ENCODE data around the gene PAEP. TPM values are rescaled to one million over a fixed set of nuclear protein-coding genes. Genes with fewer than 3 reads are reported as not detected.
"Not testable (repeated sequence)": the region's sequence is repeated elsewhere in the genome, so short reads cannot be mapped to it uniquely, and the experiment has no call there.

The PAEP gene
- total and polyA plus RNA-seq, 8 donors: not detected

- no peak for TF ChIP-seq POLR2A (IDR thresholded peaks at IDR 0.05)
- no peak for TF ChIP-seq POLR2AphosphoS5 (IDR thresholded peaks at IDR 0.05)
- no peak for TF ChIP-seq EP300 (IDR thresholded peaks at IDR 0.05)
- no peak for TF ChIP-seq CTCF (IDR thresholded peaks at IDR 0.05)
- Histone ChIP-seq H3K9me3 (peaks cover 0 to 7% (median 0%) of the 10 kb centered on the region in 4 donors), H3K4me1 (no peaks in the 10 kb centered on the region), H3K36me3 (no peaks in the 10 kb centered on the region), H3K27ac (no peak overlapping the region), H3K27me3 (peaks cover 0 to 55% (median 0%) of the 10 kb centered on the region in 3 donors), H3K4me3 (no peak overlapping the region)
- WGBS, 5 donors: 60 to 77% (median 69%) methylated on average over 5 of the region's 5 CpGs
- intact Hi-C loops (cut with DNase I; ENCODE audit: low total_unique reads): no loop called here
- peak in 1 of 2 donors; percentile 19 for DNase-seq
Measured at GRCh38 chr9:135530146-135530545, 31.4 kb upstream of the PAEP start.

- no peaks in the 10 kb centered on the region for H3K36me3 ChIP-seq
- peak in 1 of 2 donors; percentile 15 for DNase-seq
- H3K4me1 ChIP-seq: no peaks in the 10 kb centered on the region
- WGBS, 5 donors: 89 to 93% (median 91%) methylated on average over 9 to 10 of the region's 10 CpGs
- TF ChIP-seq POLR2A (IDR thresholded peaks at IDR 0.05) (no peak), POLR2AphosphoS5 (IDR thresholded peaks at IDR 0.05) (no peak), EP300 (IDR thresholded peaks at IDR 0.05) (no peak), CTCF (IDR thresholded peaks at IDR 0.05) (no peak)
- peaks cover 0 to 7% (median 0%) of the 10 kb centered on the region in 4 donors for H3K9me3 ChIP-seq
- H3K27ac ChIP-seq: no peak overlapping the region
- H3K4me3 ChIP-seq: no peak overlapping the region
- intact Hi-C loops (cut with DNase I; ENCODE audit: low total_unique reads): no loop called here
- peaks cover 0 to 53% (median 0%) of the 10 kb centered on the region in 3 donors for H3K27me3 ChIP-seq
Measured at GRCh38 chr9:135531096-135531495, 30.5 kb upstream of the PAEP start.

- Histone ChIP-seq H3K27me3 (peaks cover 0 to 42% (median 0%) of the 10 kb centered on the region in 3 donors), H3K9me3 (peaks cover 0 to 7% (median 0%) of the 10 kb centered on the region in 4 donors), H3K27ac (no peak overlapping the region), H3K4me3 (no peak overlapping the region), H3K36me3 (no peaks in the 10 kb centered on the region), H3K4me1 (no peaks in the 10 kb centered on the region)
- intact Hi-C loops (cut with DNase I; ENCODE audit: low total_unique reads): no loop called here
- no peak for TF ChIP-seq POLR2A (IDR thresholded peaks at IDR 0.05)
- TF ChIP-seq EP300 (IDR thresholded peaks at IDR 0.05): no peak
- TF ChIP-seq POLR2AphosphoS5 (IDR thresholded peaks at IDR 0.05): no peak
- WGBS, 5 donors: 86 to 99% (median 89%) methylated on average over 3 of the region's 3 CpGs
- peak in 1 of 2 donors; percentile 15 for DNase-seq
Measured at GRCh38 chr9:135533113-135533512, 28.4 kb upstream of the PAEP start.

- peak in 1 of 2 donors; percentile 18 for DNase-seq
- intact Hi-C loops (cut with DNase I; ENCODE audit: low total_unique reads): no loop called here
Measured at GRCh38 chr9:135533674-135534073, 27.9 kb upstream of the PAEP start.

GRCh38 chr9:135534192-135534711 is 27.3 kb upstream of the PAEP start:
- H3K36me3 ChIP-seq; H3K4me3 ChIP-seq; H3K27ac ChIP-seq; H3K4me1 ChIP-seq; DNase-seq; intact Hi-C loops (cut with DNase I; ENCODE audit: low total_unique reads); H3K9me3 ChIP-seq: not testable (repeated sequence)
- peaks cover 0 to 51% (median 0%) of the 10 kb centered on the region in 3 donors for H3K27me3 ChIP-seq
- 14 to 27% (median 22%) methylated on average over 9 to 10 of the region's 10 CpGs for WGBS, 5 donors

More at GRCh38 chr9:135533674-135534073, 27.9 kb upstream of the PAEP start:
- WGBS, 5 donors: 89 to 92% (median 90%) methylated on average over 12 of the region's 12 CpGs
- Histone ChIP-seq H3K9me3 (peaks cover 0 to 7% (median 0%) of the 10 kb centered on the region in 4 donors), H3K4me1 (no peaks in the 10 kb centered on the region), H3K27me3 (peaks cover 0 to 45% (median 0%) of the 10 kb centered on the region in 3 donors), H3K27ac (no peak overlapping the region), H3K4me3 (no peak overlapping the region), H3K36me3 (no peaks in the 10 kb centered on the region)
- TF ChIP-seq POLR2AphosphoS5 (IDR thresholded peaks at IDR 0.05) (no peak), EP300 (IDR thresholded peaks at IDR 0.05) (no peak), POLR2A (IDR thresholded peaks at IDR 0.05) (no peak), CTCF (IDR thresholded peaks at IDR 0.05) (no peak)

GRCh38 chr9:135534826-135535225 is 26.7 kb upstream of the PAEP start:
- H3K4me1 ChIP-seq; H3K27ac ChIP-seq; intact Hi-C loops (cut with DNase I; ENCODE audit: low total_unique reads); H3K9me3 ChIP-seq; H3K36me3 ChIP-seq; H3K4me3 ChIP-seq: not testable (repeated sequence)
- H3K27me3 ChIP-seq: peaks cover 0 to 56% (median 0%) of the 10 kb centered on the region in 3 donors
- WGBS, 5 donors: 67 to 81% (median 75%) methylated on average over 4 of the region's 4 CpGs
- peak in 1 of 2 donors; percentile 10 for DNase-seq

GRCh38 chr9:135535631-135536030 is 25.9 kb upstream of the PAEP start:
- WGBS, 5 donors: 68 to 88% (median 76%) methylated on average over 4 to 13 of the region's 13 CpGs
- peak in 1 of 2 donors; percentile 11 for DNase-seq
- H3K27ac ChIP-seq; H3K4me1 ChIP-seq; H3K36me3 ChIP-seq; intact Hi-C loops (cut with DNase I; ENCODE audit: low total_unique reads); H3K9me3 ChIP-seq; H3K4me3 ChIP-seq: not testable (repeated sequence)
- H3K27me3 ChIP-seq: peaks cover 0 to 64% (median 0%) of the 10 kb centered on the region in 3 donors
